Stimulated activated CD4-positive, alpha-beta T cell treated with anti-CD3 and anti-CD28 coated beads, Interleukin-2, amount 100 ng/mL, for 24 hours (primary cell): ENCODE results near the gene SAE1.
A peak's percentile ranks its signal among the peaks of the same experiment; 100 is the strongest.

ENCODE experiments used
- DNase-seq, 2 donors: peaks; one replicate each; pipeline ENCODE4 v3.0.0-alpha.2; 2020

Gene SAE1

GRCh38 chr19:47107202-47107952, 23.3 kb upstream of the SAE1 start:
- DNase-seq, result peak in 1 of 2 donors; percentile 20

GRCh38 chr19:47107953-47108746, 22.5 kb upstream of the SAE1 start:
- no peak for DNase-seq

- DNase-seq, result no peak
These were observed 21.5 kb upstream of the SAE1 start for GRCh38 chr19:47109177-47109540.

GRCh38 chr19:47109541-47110375, 20.9 kb upstream of the SAE1 start:
- DNase-seq, result peak; percentile 63 to 73

GRCh38 chr19:47110521-47111005, 20.1 kb upstream of the SAE1 start:
- DNase-seq, result peak; percentile 41 to 59

GRCh38 chr19:47111006-47111621, 19.5 kb upstream of the SAE1 start:
- DNase-seq, result peak; percentile 54 to 61

GRCh38 chr19:47111682-47112165, 18.9 kb upstream of the SAE1 start:
- no peak for DNase-seq

- peak; percentile 84 to 86 for DNase-seq
These were observed 18.3 kb upstream of the SAE1 start for GRCh38 chr19:47112166-47112996.

- peak; percentile 99 for DNase-seq
These were observed 17.4 kb upstream of the SAE1 start, which contains the start of gene ZC3H4 for GRCh38 chr19:47112997-47113849. TSS of gene ZC3H4 (minus strand) at chr19:47113776. CDS start at chr19:47112584, 1,192 bp downstream.

- DNase-seq, result no peak
These were observed 16.6 kb upstream of the SAE1 start for GRCh38 chr19:47113850-47114651.

- no peak for DNase-seq
These were observed 10.1 kb upstream of the SAE1 start for GRCh38 chr19:47120470-47121067.

GRCh38 chr19:47122359-47123335, 8.0 kb upstream of the SAE1 start:
- no peak for DNase-seq

- no peak for DNase-seq
These were observed 7.2 kb upstream of the SAE1 start for GRCh38 chr19:47123406-47123805.

- no peak for DNase-seq
These were observed 5.5 kb upstream of the SAE1 start for GRCh38 chr19:47124937-47125668.

- DNase-seq, result no peak
These were observed 5.0 kb upstream of the SAE1 start for GRCh38 chr19:47125669-47125938.

- DNase-seq, result no peak
These were observed 1.1 kb upstream of the SAE1 start for GRCh38 chr19:47129579-47129978.

GRCh38 chr19:47130120-47130588, 481 bp upstream of the SAE1 start:
- DNase-seq, result no peak
